ENCODE measurements around the gene CPNE8. TPM values are rescaled to one million over a fixed set of nuclear protein-coding genes. Genes with fewer than 3 reads are reported as not detected.
A peak's percentile ranks its signal among the peaks of the same experiment; 100 is the strongest.

Gene CPNE8
- total RNA-seq, 1 donor from 2014 or later = 3.2 TPM

- Mint-ChIP-seq H3K27ac (no peak overlapping the region), H3K27me3 (no peaks in the 10 kb centered on the region), H3K4me3 (no peak overlapping the region), H3K36me3 (no peaks in the 10 kb centered on the region), H3K4me1 (ENCODE audit: unreplicated experiment) (no peaks in the 10 kb centered on the region), H3K9me3 (no peaks in the 10 kb centered on the region)
- DNase-seq (ENCODE audit: extremely low spot score, unreplicated experiment) = no peak
- no peak for TF ChIP-seq CTCF (conservative IDR thresholded peaks at IDR 0.05)
Measured at GRCh38 chr12:38919191-38919590, 13.8 kb upstream of the CPNE8 start.

GRCh38 chr12:38915429-38916182 is 10.2 kb upstream of the CPNE8 start:
- no peak overlapping the region for H3K4me3 Mint-ChIP-seq
- no peaks in the 10 kb centered on the region for H3K9me3 Mint-ChIP-seq
- DNase-seq (ENCODE audit: extremely low spot score, unreplicated experiment) = no peak

GRCh38 chr12:38912116-38912515 is 6.7 kb upstream of the CPNE8 start:
- Mint-ChIP-seq H3K9me3 (no peaks in the 10 kb centered on the region), H3K27ac (no peak overlapping the region), H3K4me3 (no peak overlapping the region), H3K36me3 (no peaks in the 10 kb centered on the region), H3K27me3 (peaks cover 3% of the 10 kb centered on the region), H3K4me1 (ENCODE audit: unreplicated experiment) (no peaks in the 10 kb centered on the region)
- no peak for TF ChIP-seq CTCF (conservative IDR thresholded peaks at IDR 0.05)
- no peak for DNase-seq (ENCODE audit: extremely low spot score, unreplicated experiment)

More at GRCh38 chr12:38915429-38916182, 10.2 kb upstream of the CPNE8 start:
- Mint-ChIP-seq H3K36me3 (no peaks in the 10 kb centered on the region), H3K27me3 (no peaks in the 10 kb centered on the region), H3K27ac (no peak overlapping the region), H3K4me1 (ENCODE audit: unreplicated experiment) (no peaks in the 10 kb centered on the region)
- TF ChIP-seq CTCF (conservative IDR thresholded peaks at IDR 0.05) = no peak

GRCh38 chr12:38911611-38912010 is 6.2 kb upstream of the CPNE8 start:
- peaks cover 8% of the 10 kb centered on the region for H3K27me3 Mint-ChIP-seq
- no peak overlapping the region for H3K27ac Mint-ChIP-seq
- H3K36me3 Mint-ChIP-seq = no peaks in the 10 kb centered on the region
- no peak for DNase-seq (ENCODE audit: extremely low spot score, unreplicated experiment)
- no peaks in the 10 kb centered on the region for H3K4me1 Mint-ChIP-seq (ENCODE audit: unreplicated experiment)
- H3K9me3 Mint-ChIP-seq = no peaks in the 10 kb centered on the region
- no peak overlapping the region for H3K4me3 Mint-ChIP-seq
- TF ChIP-seq CTCF (conservative IDR thresholded peaks at IDR 0.05) = no peak

- Mint-ChIP-seq H3K27ac (peak overlapping the region; percentile 43), H3K9me3 (no peaks in the 10 kb centered on the region), H3K27me3 (peaks cover 33% of the 10 kb centered on the region), H3K4me3 (peak overlapping the region; percentile 90), H3K4me1 (ENCODE audit: unreplicated experiment) (no peaks in the 10 kb centered on the region), H3K36me3 (no peaks in the 10 kb centered on the region)
- no peak for TF ChIP-seq CTCF (conservative IDR thresholded peaks at IDR 0.05)
- DNase-seq (ENCODE audit: extremely low spot score, unreplicated experiment) = no peak
Measured at GRCh38 chr12:38907201-38907923, 2.0 kb upstream of the CPNE8 start.
